GM19238 (cell line): Measurements from ENCODE around the gene PTGES3.
A peak's percentile ranks its signal among the peaks of the same experiment; 100 is the strongest.
"Not testable (repeated sequence)": the region's sequence is repeated elsewhere in the genome, so short reads cannot be mapped to it uniquely, and the experiment has no call there.

ENCODE experiments used
- DNase-seq: peaks from one replicate; pipeline ENCODE4 v3.0.0; 2011; ENCODE audit warnings: low spot score; ENCODE audit not compliant: insufficient read length

The PTGES3 gene

GRCh38 chr12:56688129-56688845 lies at the start of gene PTGES3:
Gene PTGES3, minus strand, starts transcription at chr12:56688284. Its CDS starts 285 bp downstream, at chr12:56687999.
- DNase-seq: peak; percentile 85

- DNase-seq: no peak
Measured at GRCh38 chr12:56728139-56728861, 40.2 kb upstream of the PTGES3 start.

GRCh38 chr12:56726196-56726675 lies 38.2 kb upstream of the PTGES3 start:
- DNase-seq: not testable (repeated sequence)

- no peak for DNase-seq
Measured at GRCh38 chr12:56725723-56726102, 37.6 kb upstream of the PTGES3 start.

- peak; percentile 97 for DNase-seq
Measured at GRCh38 chr12:56724972-56725722, 37.1 kb upstream of the PTGES3 start, which contains the start of gene NACA. Gene NACA, minus strand, starts transcription at chr12:56725299. Its CDS starts 778 bp downstream, at chr12:56724521.

- no peak for DNase-seq
Measured at GRCh38 chr12:56724701-56724971, 36.6 kb upstream of the PTGES3 start.

- no peak for DNase-seq
Measured at GRCh38 chr12:56723889-56724700, 36.0 kb upstream of the PTGES3 start.

GRCh38 chr12:56723352-56723751 lies 35.3 kb upstream of the PTGES3 start:
- no peak for DNase-seq

GRCh38 chr12:56722832-56723231 lies 34.7 kb upstream of the PTGES3 start:
- DNase-seq: no peak

- no peak for DNase-seq
Measured at GRCh38 chr12:56721721-56722120, 33.6 kb upstream of the PTGES3 start.

GRCh38 chr12:56721216-56721615 lies 33.1 kb upstream of the PTGES3 start:
- no peak for DNase-seq

GRCh38 chr12:56720731-56721151 lies 32.7 kb upstream of the PTGES3 start:
- no peak for DNase-seq

- no peak for DNase-seq
Measured at GRCh38 chr12:56719056-56719455, 31.0 kb upstream of the PTGES3 start.

- DNase-seq: no peak
Measured at GRCh38 chr12:56718636-56719035, 30.6 kb upstream of the PTGES3 start.

- no peak for DNase-seq
Measured at GRCh38 chr12:56718149-56718548, 30.1 kb upstream of the PTGES3 start.

GRCh38 chr12:56716933-56717880 lies 29.1 kb upstream of the PTGES3 start:
- no peak for DNase-seq

GRCh38 chr12:56716458-56716857 lies 28.4 kb upstream of the PTGES3 start:
- no peak for DNase-seq

GRCh38 chr12:56715798-56716197 lies 27.7 kb upstream of the PTGES3 start:
- DNase-seq: no peak

- DNase-seq: no peak
Measured at GRCh38 chr12:56714431-56714929, 26.4 kb upstream of the PTGES3 start.

- DNase-seq: no peak
Measured at GRCh38 chr12:56713345-56713744, 25.3 kb upstream of the PTGES3 start.
